ENCODE results near the gene LRRC18.

LRRC18 gene

GRCh38 chr10:48939790-48940325 is at the start of gene LRRC18:
TSS of gene LRRC18 (minus strand) at chr10:48939840. CDS start at chr10:48914155, 25,685 bp downstream.
- DNase-seq: no peak

DNA sequence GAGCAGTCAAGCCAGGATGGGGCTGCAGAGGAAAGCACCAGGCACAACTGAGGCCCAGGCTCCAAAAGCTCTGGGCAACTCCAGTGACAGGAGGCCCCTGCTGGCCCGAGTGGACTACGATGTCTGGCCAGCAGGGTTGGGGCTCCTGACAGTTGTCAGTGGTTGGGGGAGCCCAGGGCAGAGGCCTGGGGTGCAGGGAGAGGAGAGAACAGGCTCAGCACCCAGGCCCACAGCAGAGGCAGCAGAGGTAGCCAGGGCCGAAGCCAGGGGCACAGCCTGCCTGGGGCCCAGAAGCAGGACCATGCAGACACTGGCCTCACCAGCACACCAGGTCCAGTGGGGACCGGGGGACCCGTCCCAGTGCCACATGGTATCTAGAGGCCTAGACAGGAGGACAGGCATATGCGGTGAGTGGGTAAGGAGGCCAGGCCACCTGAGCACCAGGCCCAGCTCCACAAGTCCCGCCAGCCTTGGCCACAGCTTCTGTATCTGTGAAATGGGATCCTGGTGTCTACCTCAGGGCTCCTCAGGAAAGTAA is 46.0 kb upstream of the LRRC18 start:
- DNase-seq: no peak

GRCh38 chr10:48983648-48984351 is 44.2 kb upstream of the LRRC18 start:
- DNase-seq: no peak

DNA sequence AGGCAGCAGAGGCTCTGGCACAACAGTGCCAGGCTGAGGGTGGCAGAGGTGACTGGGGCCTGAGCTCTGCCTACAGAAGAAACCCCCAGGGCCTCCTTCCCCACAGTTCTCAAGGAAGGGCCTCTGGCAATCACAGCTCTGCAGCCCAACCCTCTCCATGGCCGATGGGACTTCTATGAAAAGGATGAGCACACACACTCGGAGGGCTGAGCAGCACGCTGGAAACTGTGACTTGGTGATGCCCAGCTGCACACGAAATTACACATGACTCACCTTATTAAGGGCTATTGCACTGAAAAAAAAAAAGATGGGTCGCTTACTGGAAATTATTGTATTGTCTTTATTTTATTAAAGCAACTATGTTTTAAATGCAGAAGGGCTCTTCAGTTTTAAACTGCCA is 42.9 kb upstream of the LRRC18 start:
- DNase-seq: no peak

DNA sequence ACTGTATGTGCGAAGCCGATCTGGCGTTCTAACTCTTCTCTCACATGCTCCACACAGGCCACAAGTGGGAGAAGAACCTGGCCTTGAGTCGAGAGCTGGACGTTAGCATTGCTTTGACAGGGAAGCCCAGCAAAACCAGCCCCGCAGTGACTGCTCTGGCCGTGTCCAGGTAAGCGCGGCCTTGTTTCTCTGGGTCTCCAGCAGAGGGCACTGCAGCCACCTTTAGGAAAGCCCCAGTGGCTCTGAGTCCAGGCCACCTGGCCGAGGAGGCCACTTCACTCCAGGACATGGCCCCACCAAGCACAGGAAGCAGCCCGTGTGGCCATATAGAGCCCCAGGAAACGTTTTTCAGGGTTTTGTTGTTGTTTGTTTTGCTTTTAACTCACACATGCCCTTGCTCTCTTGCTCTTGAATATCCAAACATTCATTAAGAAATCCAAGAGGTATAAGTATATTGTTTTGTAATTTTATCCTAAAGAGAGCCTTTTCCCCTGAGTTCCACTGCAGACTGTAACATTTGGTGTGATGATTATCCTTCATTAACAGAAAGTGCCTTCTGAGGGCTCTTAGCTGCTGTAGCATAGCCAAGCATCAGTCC is 41.8 kb upstream of the LRRC18 start:
- peak in 1 of 2 experiments; percentile 14 for DNase-seq

- DNase-seq: no peak
Measured at GRCh38 chr10:48978318-48978717, 38.7 kb upstream of the LRRC18 start.

DNA sequence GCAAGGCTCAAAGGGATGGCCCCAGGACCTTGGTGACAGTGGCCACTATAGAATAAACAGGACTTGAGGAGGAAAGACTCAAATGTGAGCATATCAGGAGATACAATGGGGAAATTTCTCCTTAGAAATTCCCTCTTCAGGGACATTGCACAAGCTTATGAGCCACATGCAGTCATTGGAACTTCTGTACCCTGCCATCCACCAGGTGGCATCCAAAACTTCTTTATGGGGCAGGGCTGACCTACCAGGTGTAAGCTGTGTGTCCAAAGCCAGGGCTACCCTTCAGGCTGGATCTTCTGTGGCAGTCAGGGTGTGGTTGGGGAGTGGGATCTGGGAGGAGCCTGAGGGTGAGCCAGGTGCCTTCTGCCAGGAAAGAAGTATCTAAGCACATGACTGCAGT is 36.6 kb upstream of the LRRC18 start:
- DNase-seq: peak in 1 of 2 experiments; percentile 0

DNA sequence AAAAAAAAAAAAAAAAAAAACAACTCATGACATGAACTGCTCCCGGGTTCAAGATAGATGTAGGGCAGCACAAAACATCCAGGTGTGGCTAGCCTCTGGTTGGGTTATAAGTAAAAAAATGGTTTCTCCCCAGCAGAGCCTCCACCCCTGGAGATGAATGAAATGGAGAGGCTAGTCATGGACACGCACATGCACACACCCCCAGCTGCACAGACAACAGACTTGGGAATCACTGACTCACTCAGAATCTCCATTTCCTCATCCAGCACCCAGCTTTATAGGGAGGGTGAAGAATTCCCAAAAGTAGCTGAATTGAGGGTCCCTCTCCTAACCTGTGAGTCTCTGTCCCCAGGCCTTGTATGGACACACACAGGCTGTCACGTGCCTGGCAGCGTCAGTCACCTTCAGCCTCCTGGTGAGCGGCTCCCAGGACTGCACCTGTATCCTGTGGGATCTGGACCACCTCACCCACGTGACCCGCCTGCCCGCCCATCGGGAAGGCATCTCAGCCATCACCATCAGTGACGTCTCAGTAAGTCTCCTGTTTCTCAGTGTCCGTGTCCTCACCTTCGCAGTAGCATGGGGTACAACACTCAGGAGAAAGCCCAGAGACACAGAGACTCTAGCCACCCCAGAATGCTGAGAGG is 35.0 kb upstream of the LRRC18 start:
- no peak for DNase-seq

GRCh38 chr10:48973065-48973464 is 33.4 kb upstream of the LRRC18 start:
- DNase-seq: no peak

GRCh38 chr10:48970654-48971053 is 31.0 kb upstream of the LRRC18 start:
- no peak for DNase-seq

GRCh38 chr10:48970046-48970445 is 30.4 kb upstream of the LRRC18 start:
- DNase-seq: no peak

DNA sequence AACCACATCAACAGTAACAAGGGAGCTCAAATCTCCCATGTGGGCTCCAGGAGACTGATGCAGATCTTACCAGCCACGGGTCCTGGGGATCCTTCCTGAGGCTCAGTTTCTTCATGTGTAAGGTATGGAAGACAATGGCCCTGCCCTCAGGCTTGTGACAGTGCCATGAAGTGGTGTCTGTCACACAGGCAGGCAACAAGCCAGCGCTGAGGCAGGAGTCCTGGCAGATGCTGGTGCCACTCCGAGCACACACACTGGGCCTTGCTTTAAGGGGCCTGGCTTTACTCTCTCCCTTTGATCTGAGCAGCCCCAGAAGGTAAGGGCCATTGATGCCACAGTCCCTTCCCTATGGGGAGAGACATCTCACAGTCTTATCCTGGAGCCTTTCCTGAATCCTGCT is 28.4 kb upstream of the LRRC18 start:
- no peak for DNase-seq

DNA sequence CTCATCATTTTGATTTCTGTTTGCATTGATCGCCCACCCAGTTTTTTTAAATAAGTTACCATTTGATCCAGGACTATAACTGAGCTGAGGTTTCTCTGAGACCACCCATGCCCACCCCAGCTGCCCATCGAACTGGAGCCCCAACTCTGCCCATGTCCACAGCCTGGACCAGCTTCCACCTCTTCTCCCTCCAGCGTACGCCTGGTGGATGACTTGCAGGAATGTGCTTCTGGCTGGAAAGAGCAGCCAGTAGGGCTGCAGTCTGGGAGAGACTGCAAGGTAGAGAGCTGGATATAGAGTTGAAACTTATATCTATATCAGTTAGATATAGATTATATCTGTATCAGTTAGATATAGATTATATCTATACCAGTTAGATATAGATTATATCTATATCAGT is 25.8 kb upstream of the LRRC18 start:
- no peak for DNase-seq

GRCh38 chr10:48964038-48964437 is 24.4 kb upstream of the LRRC18 start:
- DNase-seq: no peak

DNA sequence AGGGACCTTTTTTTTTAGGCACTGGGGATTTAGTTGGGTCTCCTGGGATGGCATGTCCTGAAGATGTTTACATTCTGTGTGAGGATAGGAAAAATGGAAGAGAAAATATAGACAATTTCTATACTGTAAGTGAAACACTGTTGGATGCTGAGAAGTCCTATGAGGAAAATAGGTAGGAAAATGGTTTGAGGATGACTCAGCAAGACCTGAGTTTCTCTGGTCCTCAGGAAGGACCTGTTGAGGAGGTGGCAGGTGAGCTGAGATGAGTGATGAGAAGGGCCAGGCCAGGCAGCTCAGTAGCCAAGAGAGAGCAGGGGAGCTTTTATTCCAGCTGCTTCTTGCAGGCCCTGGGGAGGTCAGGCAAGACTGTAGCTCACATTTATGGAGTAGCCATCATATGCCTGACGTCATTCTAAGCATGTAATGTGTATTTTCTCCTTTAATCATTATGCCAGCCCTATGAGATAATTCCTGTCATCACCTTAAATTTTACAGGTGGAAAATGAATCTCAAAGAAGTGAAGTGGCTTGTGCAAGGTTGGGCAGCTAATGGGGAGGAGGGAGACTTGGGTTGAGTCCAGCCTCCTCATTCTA is 19.1 kb upstream of the LRRC18 start:
- no peak for DNase-seq

GRCh38 chr10:48957361-48958151 is 17.9 kb upstream of the LRRC18 start:
- no peak for DNase-seq

GRCh38 chr10:48951707-48952106 is 12.1 kb upstream of the LRRC18 start:
- DNase-seq: no peak

GRCh38 chr10:48948470-48949037 is 8.9 kb upstream of the LRRC18 start:
- DNase-seq: no peak

GRCh38 chr10:48947690-48948469 is 8.2 kb upstream of the LRRC18 start:
- no peak for DNase-seq

DNA sequence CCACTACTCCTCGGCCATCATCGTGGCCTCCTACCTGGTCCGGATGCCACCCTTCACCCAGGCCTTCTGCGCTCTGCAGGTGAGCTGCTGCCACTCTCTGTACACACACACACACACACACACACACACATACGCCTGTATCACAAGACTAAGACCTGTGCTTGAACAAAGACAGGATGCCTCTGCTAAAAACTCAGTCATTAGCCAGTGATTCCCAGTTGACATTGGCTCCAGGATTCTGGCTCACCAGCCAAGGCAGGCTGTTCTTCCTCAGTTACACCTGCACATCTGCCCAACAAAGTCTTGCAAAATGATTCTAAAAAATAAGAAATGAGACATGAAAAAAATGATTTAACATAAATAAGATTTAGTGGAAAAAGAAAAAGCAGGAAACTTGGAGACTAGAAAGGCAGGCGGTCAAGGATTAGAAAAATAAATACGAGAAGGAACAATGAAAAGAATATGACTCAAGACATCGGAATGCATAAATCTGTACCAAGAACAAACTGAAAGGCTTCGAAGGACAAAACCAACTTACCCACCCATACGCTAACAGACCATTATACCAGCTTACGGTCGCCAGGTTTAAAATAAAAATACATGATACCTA is 7.4 kb upstream of the LRRC18 start:
- DNase-seq: no peak

- no peak for DNase-seq
Measured at GRCh38 chr10:48946332-48946731, 6.7 kb upstream of the LRRC18 start.
